Measurements from ENCODE around the gene KCTD13.
"Not testable (repeated sequence)": the region's sequence is repeated elsewhere in the genome, so short reads cannot be mapped to it uniquely, and the experiment has no call there.

KCTD13 gene, protein sequence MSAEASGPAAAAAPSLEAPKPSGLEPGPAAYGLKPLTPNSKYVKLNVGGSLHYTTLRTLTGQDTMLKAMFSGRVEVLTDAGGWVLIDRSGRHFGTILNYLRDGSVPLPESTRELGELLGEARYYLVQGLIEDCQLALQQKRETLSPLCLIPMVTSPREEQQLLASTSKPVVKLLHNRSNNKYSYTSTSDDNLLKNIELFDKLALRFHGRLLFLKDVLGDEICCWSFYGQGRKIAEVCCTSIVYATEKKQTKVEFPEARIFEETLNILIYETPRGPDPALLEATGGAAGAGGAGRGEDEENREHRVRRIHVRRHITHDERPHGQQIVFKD

DNA sequence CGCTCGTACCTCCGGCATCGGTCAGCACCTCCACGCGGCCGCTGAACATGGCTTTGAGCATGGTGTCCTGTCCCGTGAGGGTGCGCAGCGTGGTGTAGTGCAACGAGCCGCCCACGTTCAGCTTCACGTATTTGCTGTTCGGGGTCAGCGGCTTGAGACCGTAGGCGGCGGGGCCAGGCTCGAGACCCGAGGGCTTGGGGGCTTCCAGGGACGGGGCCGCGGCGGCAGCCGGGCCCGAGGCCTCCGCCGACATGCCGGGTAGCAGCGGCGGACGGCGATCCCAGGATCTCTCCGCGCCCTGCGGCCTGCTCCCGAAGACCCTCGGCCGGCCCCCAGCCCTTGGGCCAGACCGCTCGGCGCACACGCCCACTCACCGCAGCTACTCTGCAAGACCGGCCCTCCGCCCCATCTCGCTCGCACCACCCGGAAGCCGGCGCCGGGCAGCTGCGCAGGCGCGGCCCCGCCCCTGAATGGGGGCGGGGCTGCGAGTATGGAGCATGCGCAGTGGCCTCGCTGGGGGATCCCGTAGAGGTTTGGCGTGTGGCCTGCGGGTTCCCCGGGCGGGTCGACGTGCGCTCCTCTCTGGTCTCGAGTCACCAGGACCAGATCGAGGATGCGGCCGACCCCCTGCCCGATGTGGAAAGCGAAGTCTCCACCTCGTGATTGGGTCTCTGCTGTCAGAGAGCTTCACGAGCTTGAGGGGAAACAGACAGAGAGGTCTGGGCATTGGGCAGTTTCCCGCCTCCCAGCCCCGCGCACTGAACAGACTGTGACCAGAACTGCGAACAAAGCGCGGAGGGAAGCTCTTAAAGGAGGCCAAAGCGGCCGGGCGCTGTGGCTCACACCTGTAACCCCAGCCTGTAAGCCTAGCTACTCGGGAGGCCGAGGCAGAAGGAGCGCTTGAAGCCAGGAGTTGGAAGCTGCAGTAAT is at the start of gene KCTD13:
TSS of gene KCTD13 (minus strand) at position 446 of the 930 bp plus-strand sequence. CDS start at position 253, 193 bp downstream.
- DNase-seq (ENCODE audit: low read depth, low spot score): peak; percentile 97

GRCh38 chr16:29975134-29975538 is 49.1 kb upstream of the KCTD13 start:
- no peak for DNase-seq (ENCODE audit: low read depth, low spot score)

DNA sequence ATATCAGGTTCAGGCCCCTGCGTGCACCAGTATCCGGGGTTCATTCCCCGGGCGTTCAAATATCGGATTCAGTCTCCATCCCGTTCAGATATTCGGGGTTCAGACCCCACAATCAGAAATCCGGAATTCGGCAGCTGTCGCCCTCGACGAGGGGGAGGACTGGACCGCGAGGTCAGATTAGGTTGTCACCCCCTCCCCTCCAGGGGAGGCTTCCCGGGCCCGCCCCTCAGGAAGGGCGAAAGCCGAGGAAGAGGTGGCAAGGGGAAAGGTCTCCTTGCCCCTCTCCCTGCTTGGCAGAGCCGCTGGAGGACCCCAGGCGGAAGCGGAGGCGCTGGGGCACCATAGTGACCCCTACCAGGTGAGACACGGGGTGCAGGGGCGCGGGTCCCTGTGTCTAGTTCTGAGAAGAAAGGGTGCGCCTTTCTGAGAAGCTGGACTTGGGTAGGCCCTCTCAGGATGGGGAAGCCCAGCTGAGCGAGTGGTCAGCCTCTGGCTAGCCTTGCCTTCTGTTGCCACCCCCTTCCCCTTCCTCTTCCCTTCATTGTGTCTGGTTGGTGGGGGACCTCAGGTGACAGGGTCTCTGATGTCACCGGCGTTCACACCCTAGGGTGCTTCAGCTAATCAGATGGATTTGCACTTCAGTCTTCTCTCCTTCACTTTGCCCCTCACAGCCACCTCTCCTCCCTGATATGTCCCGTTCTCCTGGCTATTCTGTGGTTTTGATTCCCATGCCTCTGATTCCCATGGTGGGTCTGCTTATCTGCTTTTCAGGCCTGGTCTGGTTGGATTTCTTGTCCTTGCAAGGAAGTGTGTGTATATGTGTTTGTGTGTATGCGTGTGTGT is 48.5 kb upstream of the KCTD13 start:
- peak; percentile 26 for DNase-seq (ENCODE audit: low read depth, low spot score)

GRCh38 chr16:29973384-29974246 is 47.6 kb upstream of the KCTD13 start, which contains the start of gene TAOK2:
Gene TAOK2, plus strand, starts transcription at chr16:29973868. Its CDS starts 3,905 bp downstream, at chr16:29977773.
- DNase-seq (ENCODE audit: low read depth, low spot score): peak; percentile 100

DNA sequence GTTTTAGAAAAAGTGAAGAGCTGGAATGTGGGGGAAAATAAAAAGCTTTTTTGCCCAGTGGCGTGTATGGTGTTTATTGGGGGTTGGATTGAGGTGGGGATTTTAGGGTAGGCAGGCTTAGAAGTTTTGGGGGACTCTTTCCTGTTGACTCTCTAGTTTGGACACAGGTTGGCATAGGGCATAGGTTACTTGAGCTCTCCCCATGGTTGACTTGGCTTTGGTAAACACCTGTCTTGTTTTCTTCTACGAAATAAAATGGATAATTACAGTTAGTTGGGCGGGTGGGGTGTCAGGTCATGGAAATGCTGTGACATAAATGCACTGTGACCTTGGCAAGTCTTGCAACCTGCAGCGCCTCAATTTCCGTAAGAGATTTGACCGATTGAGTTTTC is 47.0 kb upstream of the KCTD13 start:
- DNase-seq (ENCODE audit: low read depth, low spot score): no peak

DNA sequence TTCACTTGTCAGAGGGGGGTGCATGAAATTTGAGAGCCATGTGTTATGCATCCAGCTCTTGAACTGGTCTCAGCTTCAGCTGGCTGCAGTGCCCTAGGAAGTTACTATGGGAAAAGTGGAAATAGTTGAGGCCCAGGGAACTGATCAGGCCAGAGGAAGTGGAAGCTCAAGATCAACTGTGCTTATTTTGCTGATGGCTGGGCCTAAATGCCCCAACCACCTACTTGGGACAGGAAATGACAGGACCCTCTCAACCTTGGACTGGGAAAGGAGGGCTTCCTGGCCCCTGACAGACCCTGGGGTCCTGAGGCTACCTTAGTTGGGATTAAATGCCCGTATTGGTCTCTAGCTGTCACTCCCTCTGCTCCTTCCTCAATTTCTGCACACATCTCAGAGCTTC is 46.5 kb upstream of the KCTD13 start:
- no peak for DNase-seq (ENCODE audit: low read depth, low spot score)

DNA sequence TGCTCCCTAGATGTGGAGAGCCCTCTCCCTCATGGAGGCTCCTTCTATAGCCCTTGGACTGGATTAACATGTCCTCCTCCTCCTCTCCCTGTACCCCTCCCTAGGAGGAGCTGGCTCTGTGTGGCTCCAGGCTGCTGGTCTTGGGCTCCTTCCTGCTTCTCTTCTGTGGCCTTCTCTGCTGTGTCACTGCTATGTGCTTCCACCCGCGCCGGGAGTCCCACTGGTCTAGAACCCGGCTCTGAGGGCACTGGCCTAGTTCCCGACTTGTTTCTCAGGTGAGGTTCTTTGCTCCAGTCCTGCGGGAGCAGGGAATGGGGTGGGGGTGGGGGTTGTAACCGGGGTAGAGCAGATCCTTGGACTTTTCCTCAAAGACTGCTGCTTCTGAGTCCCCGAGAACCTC is 45.3 kb upstream of the KCTD13 start:
- DNase-seq (ENCODE audit: low read depth, low spot score): no peak

DNA sequence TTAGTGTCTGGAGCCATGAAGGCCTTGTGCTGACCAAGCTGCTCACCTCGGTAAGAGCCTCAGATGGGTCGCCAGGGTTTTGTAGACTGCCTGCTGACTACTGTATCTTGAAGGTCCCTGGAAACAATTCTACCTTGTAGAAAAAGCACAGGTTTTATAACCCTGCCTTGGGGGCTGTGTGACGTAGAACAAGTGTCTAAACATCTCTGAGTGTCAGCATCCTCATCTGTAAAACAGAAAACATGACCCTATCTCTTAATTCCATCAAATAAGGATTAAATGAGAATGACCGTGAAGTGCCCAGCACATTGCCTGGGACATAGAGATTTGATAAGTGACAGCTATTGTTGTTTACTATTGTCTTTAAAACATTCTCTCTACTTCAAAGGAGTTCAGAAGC is 42.2 kb upstream of the KCTD13 start:
- DNase-seq (ENCODE audit: low read depth, low spot score): no peak

GRCh38 chr16:29963021-29963743 is 37.2 kb upstream of the KCTD13 start:
- DNase-seq (ENCODE audit: low read depth, low spot score): no peak

DNA sequence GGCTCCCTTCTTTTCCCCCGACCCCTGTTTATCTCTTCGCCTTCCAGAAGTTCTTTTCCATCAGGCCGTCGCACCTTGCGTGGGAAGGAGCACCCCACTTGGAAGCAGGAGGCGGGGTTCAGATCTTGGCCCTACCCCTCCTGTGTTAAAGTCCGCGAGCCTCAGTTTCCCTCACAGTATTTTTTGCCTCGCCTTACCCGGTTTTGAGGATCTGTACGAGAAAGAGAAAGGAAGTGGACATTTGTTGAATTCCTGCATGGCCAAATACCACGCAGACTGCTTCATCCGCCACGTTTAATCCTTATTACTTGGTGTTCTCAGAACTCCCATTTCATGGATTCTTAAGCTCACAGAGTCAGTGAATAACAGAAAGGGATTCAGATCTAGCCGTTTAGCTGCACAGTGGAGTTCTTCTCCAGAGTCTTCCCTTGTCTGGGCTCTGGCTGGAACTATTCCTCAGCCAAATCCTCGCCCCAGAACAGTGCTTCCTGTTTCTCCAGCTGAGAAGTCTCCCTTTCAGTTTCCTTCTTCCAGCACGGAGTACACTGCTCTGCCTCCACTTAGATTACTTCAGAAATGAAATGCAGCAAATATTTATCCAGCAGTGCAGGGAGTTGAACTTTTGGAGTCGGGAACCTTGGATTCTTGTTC is 36.4 kb upstream of the KCTD13 start:
- DNase-seq (ENCODE audit: low read depth, low spot score): peak; percentile 12

DNA sequence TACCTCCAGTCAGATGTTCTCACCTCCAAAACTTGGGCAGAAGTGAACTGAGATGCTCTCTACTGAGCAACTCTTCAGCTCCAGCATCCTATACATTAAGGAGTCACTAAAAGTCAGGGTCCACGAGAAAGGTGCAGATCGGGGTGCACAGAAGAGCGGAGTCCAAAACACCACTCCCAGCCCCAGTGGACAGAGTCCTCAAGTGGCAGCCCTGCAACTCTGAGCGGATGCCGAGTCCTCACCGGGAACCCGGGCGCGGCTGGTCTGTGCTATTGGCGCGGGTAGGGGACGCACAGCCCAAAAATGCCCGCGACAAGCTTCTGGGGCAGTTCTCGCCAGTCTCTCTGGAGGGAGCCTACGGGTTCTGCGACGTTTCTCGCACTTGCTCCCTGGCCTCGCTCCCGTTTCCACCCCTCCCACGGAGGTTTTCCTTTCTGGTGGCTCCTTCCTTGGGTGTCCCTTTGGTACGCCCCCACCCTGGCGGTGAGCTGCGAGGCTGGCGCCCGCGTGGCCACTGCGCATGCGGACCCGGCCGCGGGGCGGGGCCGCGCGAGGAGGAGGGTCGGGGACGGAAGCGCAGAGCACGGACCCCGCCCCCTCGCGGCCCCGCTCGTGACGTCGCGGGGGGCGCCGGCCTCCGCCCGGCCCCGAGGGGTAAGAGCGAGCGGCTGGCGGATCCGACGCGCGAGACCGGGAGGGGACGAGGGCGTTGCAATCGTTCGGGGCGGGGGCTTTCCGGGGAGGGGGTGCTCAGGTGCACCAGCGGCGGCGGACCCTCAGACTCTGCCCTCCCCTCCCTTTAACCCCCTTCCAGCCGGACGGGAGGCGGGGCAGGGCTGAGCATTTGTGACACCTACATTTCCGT is 35.7 kb upstream of the KCTD13 start, which contains the start of gene TMEM219:
TSS of gene TMEM219 (plus strand) at position 601 of the 865 bp plus-strand sequence. CDS start 1,065 bp downstream, outside the sequence.
- peak; percentile 95 for DNase-seq (ENCODE audit: low read depth, low spot score)

DNA sequence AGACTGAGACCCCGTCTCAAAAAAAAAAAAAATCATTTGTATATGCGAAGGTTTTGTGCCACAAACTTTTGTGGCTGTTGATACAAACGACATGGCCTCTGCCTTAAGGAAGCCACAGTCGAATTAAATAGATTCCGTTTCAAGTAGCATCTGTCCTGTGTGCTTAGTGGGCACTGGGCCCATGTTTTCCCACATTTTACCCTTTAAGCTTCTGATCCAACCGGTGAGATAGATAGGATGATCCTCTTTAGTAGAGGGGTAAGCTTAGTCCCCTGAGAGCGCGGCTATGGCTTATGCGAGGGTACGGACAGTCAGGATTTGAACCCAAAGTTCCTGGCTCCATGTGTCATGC is 35.1 kb upstream of the KCTD13 start:
- no peak for DNase-seq (ENCODE audit: low read depth, low spot score)

GRCh38 chr16:29959821-29960220 is 33.8 kb upstream of the KCTD13 start:
- DNase-seq (ENCODE audit: low read depth, low spot score): not testable (repeated sequence)

GRCh38 chr16:29959293-29959692 is 33.3 kb upstream of the KCTD13 start:
- no peak for DNase-seq (ENCODE audit: low read depth, low spot score)

- no peak for DNase-seq (ENCODE audit: low read depth, low spot score)
Measured at GRCh38 chr16:29958756-29959155, 32.7 kb upstream of the KCTD13 start.

DNA sequence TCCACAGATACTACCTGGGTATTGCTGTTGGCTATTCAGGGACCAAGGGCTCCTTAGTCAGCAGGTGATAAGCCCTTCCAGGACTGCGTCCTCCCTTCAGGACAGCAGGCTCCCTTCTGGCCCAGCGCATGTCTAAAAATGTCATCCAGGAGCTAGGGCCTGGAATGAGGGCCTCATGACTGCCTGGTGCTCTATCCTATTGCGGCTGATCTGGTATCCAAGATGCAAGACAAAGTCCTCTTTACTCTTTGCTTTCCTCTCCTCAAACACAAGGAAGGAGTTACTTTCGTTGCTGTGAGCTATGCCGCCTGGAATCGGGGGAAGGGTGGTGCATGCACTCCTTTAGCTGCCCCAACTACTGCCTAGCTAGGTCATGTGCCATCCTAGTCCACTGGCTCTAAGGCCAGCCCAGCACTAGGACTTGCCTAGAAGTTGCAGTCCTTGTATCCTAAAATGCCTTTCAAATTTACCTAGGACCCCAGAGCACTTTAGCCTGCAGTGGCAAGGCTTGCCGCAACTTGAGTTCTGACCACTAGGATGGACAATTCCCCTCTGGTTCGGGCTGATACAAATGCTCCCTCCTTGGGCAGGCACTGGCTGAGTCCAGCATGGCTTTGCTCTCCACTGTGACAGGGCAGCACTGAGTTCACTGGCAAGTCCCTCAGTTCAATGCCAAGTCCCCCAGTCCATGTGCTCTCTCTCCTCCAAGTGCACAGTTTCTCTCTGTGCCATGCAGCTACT is 25.8 kb upstream of the KCTD13 start:
- peak; percentile 26 for DNase-seq (ENCODE audit: low read depth, low spot score)

DNA sequence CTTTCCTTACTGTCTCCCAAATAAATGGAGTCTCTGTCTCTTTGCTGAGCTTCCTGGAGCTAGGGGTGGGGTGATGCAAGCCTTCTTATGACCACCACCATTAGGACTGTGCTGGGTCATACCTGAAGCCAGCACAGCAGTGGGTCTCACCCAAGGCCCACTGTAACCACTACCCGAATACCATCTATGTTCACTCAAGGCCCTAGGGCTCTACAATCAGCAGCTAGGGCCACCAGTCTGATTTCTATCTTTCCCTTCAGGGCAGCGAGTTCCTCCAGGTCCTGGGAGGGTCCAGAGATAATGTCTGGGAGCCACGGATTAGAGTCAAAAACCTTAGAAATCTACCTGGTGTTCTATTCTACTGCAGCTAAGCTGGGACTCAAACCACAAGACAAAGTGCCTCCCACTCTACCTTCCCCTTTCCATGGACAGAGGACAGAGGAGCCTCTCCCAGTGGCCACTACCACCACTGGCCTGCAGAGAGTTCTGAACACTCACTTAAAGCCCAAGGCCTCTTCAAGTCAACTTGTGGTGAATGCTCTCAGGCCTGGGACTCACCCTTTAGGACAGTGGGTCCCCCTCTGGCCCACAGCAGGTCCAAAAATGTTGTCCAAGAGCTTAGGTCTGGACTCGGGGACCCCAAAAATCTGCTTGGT is 24.9 kb upstream of the KCTD13 start:
- DNase-seq (ENCODE audit: low read depth, low spot score): no peak

Measured in ELF-1 (cell line).